ENCODE results near the gene RAPGEF4.

DNA sequence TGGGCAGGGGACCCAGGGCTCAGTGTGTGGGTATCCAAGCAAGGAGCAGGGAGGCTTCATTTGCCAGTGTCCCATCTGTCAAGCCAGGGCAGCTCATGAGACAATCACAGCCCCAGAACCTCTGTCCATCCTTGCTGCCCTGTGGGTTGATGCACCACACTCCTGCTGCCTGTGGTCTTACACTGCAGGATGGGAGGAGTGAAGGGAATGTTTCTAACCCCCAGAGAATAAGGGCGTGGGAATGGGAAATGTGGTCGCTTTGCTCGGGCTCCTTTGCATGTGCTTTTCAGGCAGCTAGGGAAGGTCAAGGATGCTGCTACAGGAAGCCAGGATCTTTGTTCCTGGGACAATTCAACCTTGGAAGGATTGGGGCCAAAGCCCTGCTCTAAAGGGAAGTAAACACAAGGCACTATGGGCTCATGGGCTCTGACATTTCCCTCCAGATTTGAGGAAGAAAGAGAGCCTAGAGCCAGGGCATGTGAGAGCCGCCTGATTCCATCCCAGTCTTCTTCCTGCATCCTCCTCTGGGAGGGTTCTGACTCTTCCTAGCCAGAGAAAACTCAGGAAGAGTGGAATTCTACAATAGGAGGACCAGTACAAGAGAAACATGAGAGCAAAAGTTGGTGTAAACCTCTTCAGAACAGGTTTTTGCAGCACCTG is 321.2 kb downstream of the RAPGEF4 start:
- TF ChIP-seq, protein P1, sequence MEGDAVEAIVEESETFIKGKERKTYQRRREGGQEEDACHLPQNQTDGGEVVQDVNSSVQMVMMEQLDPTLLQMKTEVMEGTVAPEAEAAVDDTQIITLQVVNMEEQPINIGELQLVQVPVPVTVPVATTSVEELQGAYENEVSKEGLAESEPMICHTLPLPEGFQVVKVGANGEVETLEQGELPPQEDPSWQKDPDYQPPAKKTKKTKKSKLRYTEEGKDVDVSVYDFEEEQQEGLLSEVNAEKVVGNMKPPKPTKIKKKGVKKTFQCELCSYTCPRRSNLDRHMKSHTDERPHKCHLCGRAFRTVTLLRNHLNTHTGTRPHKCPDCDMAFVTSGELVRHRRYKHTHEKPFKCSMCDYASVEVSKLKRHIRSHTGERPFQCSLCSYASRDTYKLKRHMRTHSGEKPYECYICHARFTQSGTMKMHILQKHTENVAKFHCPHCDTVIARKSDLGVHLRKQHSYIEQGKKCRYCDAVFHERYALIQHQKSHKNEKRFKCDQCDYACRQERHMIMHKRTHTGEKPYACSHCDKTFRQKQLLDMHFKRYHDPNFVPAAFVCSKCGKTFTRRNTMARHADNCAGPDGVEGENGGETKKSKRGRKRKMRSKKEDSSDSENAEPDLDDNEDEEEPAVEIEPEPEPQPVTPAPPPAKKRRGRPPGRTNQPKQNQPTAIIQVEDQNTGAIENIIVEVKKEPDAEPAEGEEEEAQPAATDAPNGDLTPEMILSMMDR (conservative IDR thresholded peaks at IDR 0.05) = no peak
- TF ChIP-seq EZH2 (IDR thresholded peaks at IDR 0.05; ENCODE audit: low read depth) = no peak
